ENCODE measurements around the gene ERICH4. TPM values are rescaled to one million over a fixed set of nuclear protein-coding genes. Genes with fewer than 3 reads are reported as not detected.

ERICH4 gene
- total and polyA plus RNA-seq, 2 of the 8 experiments (the other 6 are each of a cell fraction or from before 2014, with no cell fraction given) = not detected

- TF ChIP-seq CHD7 (IDR thresholded peaks at IDR 0.05; ENCODE audit: insufficient replicate concordance, low read length) (no peak), TBP (IDR thresholded peaks at IDR 0.05; ENCODE audit: low read depth, low read length) (no peak), JUND (IDR thresholded peaks at IDR 0.05; ENCODE audit: low read length) (no peak), TAF7 (optimal IDR thresholded peaks at IDR 0.05; ENCODE audit: borderline replicate concordance, low read depth, low read length) (no peak), ATF3 (IDR thresholded peaks at IDR 0.05; ENCODE audit: insufficient read depth, low read depth, low read length) (no peak), TAF1 (IDR thresholded peaks at IDR 0.05; ENCODE audit: low read depth, low read length) (no peak), CBX5 (IDR thresholded peaks at IDR 0.05; ENCODE audit: low read depth, low read length) (no peak), EZH2 (IDR thresholded peaks at IDR 0.05; ENCODE audit: low read depth, low read length, severe bottlenecking) (no peak), CREB1 (IDR thresholded peaks at IDR 0.05) (no peak)
Measured at GRCh38 chr19:41476583-41476982, 33.6 kb downstream of the ERICH4 start (continued).
